Testis (tissue), 2 donors: ENCODE data around the gene MLXIPL.

Source experiments
- POLR2A ChIP-seq: fragments of 450-650 bp; IDR thresholded peaks from one replicate; pipeline ENCODE4 v1.6.1; 2017; ENCODE audit warnings: antibody characterized with exemption, mild to moderate bottlenecking, moderate library complexity
- TF ChIP-seq, protein P1 (sequence below), 3 experiments: fragments of 450-650 bp in 2 of 3; fragments of 200-600 bp in 1 of 3; sonication (generic) in 1 of 3; IDR thresholded peaks; one replicate each; pipeline ENCODE4 v1.5.1; 2016 to 2019; ENCODE audit warnings: antibody characterized with exemption in 3 of 3, mild to moderate bottlenecking in 2 of 3, moderate library complexity in 1 of 3

DNA sequence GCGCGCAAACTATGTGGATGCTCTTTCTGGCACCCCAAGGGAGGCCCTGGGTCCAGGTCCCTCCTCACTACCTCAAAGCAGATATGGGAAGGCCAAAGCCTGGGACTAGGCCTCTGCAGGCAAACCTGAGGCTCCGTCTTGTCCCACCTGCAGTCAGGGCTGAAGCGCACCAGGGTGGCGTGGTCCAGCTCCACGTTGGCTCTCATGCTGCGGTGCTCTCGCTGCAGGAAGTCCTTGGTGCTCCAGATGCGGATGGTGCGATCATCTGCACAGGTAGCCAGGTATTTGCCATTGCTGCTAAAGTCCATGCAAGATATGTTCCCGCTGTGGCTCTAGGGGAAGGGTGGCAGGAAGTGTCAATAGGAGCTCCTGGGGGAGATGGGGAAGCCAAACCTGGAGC is 50.5 kb downstream of the MLXIPL start:
- TF ChIP-seq, protein P1, sequence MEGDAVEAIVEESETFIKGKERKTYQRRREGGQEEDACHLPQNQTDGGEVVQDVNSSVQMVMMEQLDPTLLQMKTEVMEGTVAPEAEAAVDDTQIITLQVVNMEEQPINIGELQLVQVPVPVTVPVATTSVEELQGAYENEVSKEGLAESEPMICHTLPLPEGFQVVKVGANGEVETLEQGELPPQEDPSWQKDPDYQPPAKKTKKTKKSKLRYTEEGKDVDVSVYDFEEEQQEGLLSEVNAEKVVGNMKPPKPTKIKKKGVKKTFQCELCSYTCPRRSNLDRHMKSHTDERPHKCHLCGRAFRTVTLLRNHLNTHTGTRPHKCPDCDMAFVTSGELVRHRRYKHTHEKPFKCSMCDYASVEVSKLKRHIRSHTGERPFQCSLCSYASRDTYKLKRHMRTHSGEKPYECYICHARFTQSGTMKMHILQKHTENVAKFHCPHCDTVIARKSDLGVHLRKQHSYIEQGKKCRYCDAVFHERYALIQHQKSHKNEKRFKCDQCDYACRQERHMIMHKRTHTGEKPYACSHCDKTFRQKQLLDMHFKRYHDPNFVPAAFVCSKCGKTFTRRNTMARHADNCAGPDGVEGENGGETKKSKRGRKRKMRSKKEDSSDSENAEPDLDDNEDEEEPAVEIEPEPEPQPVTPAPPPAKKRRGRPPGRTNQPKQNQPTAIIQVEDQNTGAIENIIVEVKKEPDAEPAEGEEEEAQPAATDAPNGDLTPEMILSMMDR (IDR thresholded peaks at IDR 0.05): no peak
- TF ChIP-seq POLR2A: no peak
